CD14-positive monocyte (primary cell): ENCODE data around the gene NKAIN2. TPM values are rescaled to one million over a fixed set of nuclear protein-coding genes. Genes with fewer than 3 reads are reported as not detected.

Experiments used
- DNase-seq, 3 donors: peaks; one replicate each; pipeline ENCODE4 v3.0.0-alpha.2; 2011 to 2022
- H2AFZ ChIP-seq: 2 replicates; pipeline ENCODE4 v1.6.0; 2012; ENCODE audit warnings: mild to moderate bottlenecking, low read depth, low read length, inconsistent platforms; ENCODE audit not compliant: insufficient read depth, poor library complexity, severe bottlenecking
- H3K27ac ChIP-seq, 2 donors: 1 replicate in 1 of 2; 2 replicates in 1 of 2; pipeline ENCODE4 v1.5.1; 2012 to 2013; ENCODE audit warnings: low read length in 2 of 2, control low read depth in 1 of 2, inconsistent platforms in 1 of 2, low read depth in 1 of 2, mild to moderate bottlenecking in 1 of 2
- H3K27me3 ChIP-seq, 2 donors: one replicate each; pipeline versions ENCODE4 v1.6.0 to v1.6.1; 2011 to 2013; ENCODE audit warnings: low read length in 2 of 2; ENCODE audit not compliant: control insufficient read depth in 2 of 2, insufficient read depth in 2 of 2
- H3K36me3 ChIP-seq, 2 donors: replicated peaks in 1 of 2; 1 replicate in 1 of 2; 2 replicates in 1 of 2; pipeline versions ENCODE4 v1.5.1 to v1.6.1; 2012 to 2013; ENCODE audit warnings: low read length in 2 of 2, control low read depth in 1 of 2, inconsistent platforms in 1 of 2, mild to moderate bottlenecking in 1 of 2; ENCODE audit not compliant: insufficient read depth in 2 of 2, control insufficient read depth in 1 of 2
- H3K4me1 ChIP-seq, 2 donors: 1 replicate in 1 of 2; 2 replicates in 1 of 2; pipeline versions ENCODE4 v1.5.1 to v1.6.1; 2012 to 2013; ENCODE audit warnings: low read length in 2 of 2, control low read depth in 1 of 2, inconsistent platforms in 1 of 2, mild to moderate bottlenecking in 1 of 2, moderate library complexity in 1 of 2; ENCODE audit not compliant: insufficient read depth in 2 of 2, control insufficient read depth in 1 of 2
- H3K4me2 ChIP-seq: replicated peaks from 2 replicates; pipeline ENCODE3; 2012; ENCODE audit warnings: low read length, moderate library complexity, mild to moderate bottlenecking; ENCODE audit not compliant: poor library complexity, severe bottlenecking; ENCODE audit errors: extremely low read depth
- H3K4me3 ChIP-seq, 3 experiments: fragments of 200-600 bp in 1 of 3; sonication (generic) in 1 of 3; replicated peaks in 1 of 3; 1 replicate in 2 of 3; 2 replicates in 1 of 3; pipeline ENCODE4 v1.5.1; 2011 to 2013; ENCODE audit warnings: low read length in 3 of 3, mild to moderate bottlenecking in 3 of 3, control low read depth in 2 of 3, low read depth in 2 of 3, inconsistent platforms in 1 of 3, moderate library complexity in 1 of 3
- H3K79me2 ChIP-seq: 2 replicates; pipeline ENCODE4 v1.6.0; 2012; ENCODE audit warnings: mild to moderate bottlenecking, control low read depth, inconsistent platforms, low read length, moderate library complexity; ENCODE audit not compliant: insufficient read depth
- H3K9ac ChIP-seq: 2 replicates; pipeline ENCODE4 v1.6.0; 2017; ENCODE audit warnings: low read length, mild to moderate bottlenecking; ENCODE audit not compliant: insufficient read depth, poor library complexity, severe bottlenecking
- H3K9me3 ChIP-seq, 2 donors: replicated peaks in 1 of 2; 1 replicate in 1 of 2; 2 replicates in 1 of 2; pipeline versions ENCODE4 v1.5.1 to v1.6.1; 2012 to 2013; ENCODE audit warnings: low read length in 2 of 2, control low read depth in 1 of 2; ENCODE audit not compliant: control insufficient read depth in 1 of 2, insufficient read depth in 1 of 2
- H4K20me1 ChIP-seq: 2 replicates; pipeline ENCODE4 v1.6.0; 2012; ENCODE audit warnings: mild to moderate bottlenecking, low read length, control low read depth, moderate library complexity; ENCODE audit not compliant: insufficient read depth
- H3K27ac Mint-ChIP-seq, 7 donors: one replicate each; pipeline ENCODE4 v1.8.0; 2020; ENCODE audit warnings: mild to moderate bottlenecking in 7 of 7, mixed read lengths in 7 of 7, moderate library complexity in 6 of 7, inconsistent platforms in 2 of 7
- H3K27me3 Mint-ChIP-seq, 3 donors: one replicate each; pipeline ENCODE4 v1.8.0; 2021 to 2022; ENCODE audit warnings: low read depth in 3 of 3, mild to moderate bottlenecking in 3 of 3, mixed read lengths in 3 of 3, moderate library complexity in 3 of 3, inconsistent platforms in 1 of 3
- H3K36me3 Mint-ChIP-seq, 2 donors: one replicate each; pipeline ENCODE4 v1.8.0; 2020; ENCODE audit warnings: mixed read lengths in 2 of 2, inconsistent platforms in 1 of 2, mild to moderate bottlenecking in 1 of 2
- H3K4me1 Mint-ChIP-seq: one replicate; pipeline ENCODE4 v1.8.0; 2020; ENCODE audit warnings: mild to moderate bottlenecking, mixed read lengths
- H3K4me3 Mint-ChIP-seq, 2 donors: one replicate each; pipeline ENCODE4 v1.8.0; 2020; ENCODE audit warnings: mild to moderate bottlenecking in 2 of 2, mixed read lengths in 2 of 2, moderate library complexity in 1 of 2
- H3K9me3 Mint-ChIP-seq, 7 donors: one replicate each; pipeline ENCODE4 v1.8.0; 2020 to 2022; ENCODE audit warnings: mixed read lengths in 7 of 7, mild to moderate bottlenecking in 6 of 7, moderate library complexity in 6 of 7, inconsistent platforms in 2 of 7
- CTCF ChIP-seq: fragments of 200-600 bp; IDR thresholded peaks from one replicate; pipeline ENCODE4 v1.8.0; 2022; ENCODE audit warnings: antibody characterized with exemption, mild to moderate bottlenecking
- WGBS: methylation state at CpG from one replicate; pipeline ENCODE4 v1.1.5; 2013; ENCODE audit warnings: missing lambda C conversion rate; ENCODE audit not compliant: insufficient coverage; 5-methylcytosine and 5-hydroxymethylcytosine counted together
- intact Hi-C, 2 donors: fragments of 100-400 bp; cut with micrococcal nuclease; formaldehyde crosslinking; loops; one replicate each; pipeline versions ENCODE4 v1.15.0 to v1.15.1; 2023
- polyA plus RNA-seq, 3 donors: library from polyadenylated mRNA; depleted of rRNA in 1 of 3; unstranded in 2 of 3; stranded (reverse) in 1 of 3; fragments of 300-500 nt in 2 of 3; fragments of >200 nt in 1 of 3; fragmentation: Illumina TruSeq in 2 of 3; gene quantifications; 1 replicate in 2 of 3; 2 replicates in 1 of 3; pipeline ENCODE4 v1.2.3, GENCODE V29; 2012 to 2021

Gene NKAIN2
- polyA plus RNA-seq, 3 donors, result not detected

DNA sequence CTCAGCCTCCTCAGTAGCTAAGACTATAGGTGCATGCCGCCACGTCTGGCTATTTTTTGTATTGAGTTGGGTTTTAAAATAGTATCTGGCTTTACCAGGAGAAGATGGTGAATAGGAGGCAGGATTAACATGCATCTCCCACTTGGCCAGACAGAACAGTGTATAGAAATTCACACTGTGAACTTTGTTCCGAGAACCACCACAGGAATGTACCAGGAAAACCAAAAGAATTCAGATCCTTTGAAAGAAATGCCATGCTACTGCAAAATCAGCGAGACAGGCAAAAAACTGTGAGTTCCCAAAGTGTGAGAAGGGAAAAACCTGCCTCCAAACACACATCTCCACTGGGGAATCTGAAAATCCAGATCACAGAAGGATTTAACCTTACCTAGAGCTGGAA, 327.6 kb downstream of the NKAIN2 start:
- Histone ChIP-seq H3K9ac (no peak overlapping the region), H3K27ac (no peak overlapping the region), H3K4me3 (no peak overlapping the region), H3K36me3 (no peaks in the 10 kb centered on the region), H4K20me1 (no peaks in the 10 kb centered on the region), H2AFZ (no peak overlapping the region), H3K9me3 (peaks cover 0 to 18% of the 10 kb centered on the region in 2 donors), H3K4me1 (no peaks in the 10 kb centered on the region), H3K4me2 (no peak overlapping the region), H3K27me3 (no peaks in the 10 kb centered on the region), H3K79me2 (no peaks in the 10 kb centered on the region)
- TF ChIP-seq CTCF, result no peak
- H3K4me1 Mint-ChIP-seq, result no peaks in the 10 kb centered on the region
- H3K27ac Mint-ChIP-seq, result no peak overlapping the region
- intact Hi-C loops, result no loop called here
- H3K4me3 Mint-ChIP-seq, result no peak overlapping the region
- peaks cover 4 to 18% (median 9%) of the 10 kb centered on the region in 7 donors for H3K9me3 Mint-ChIP-seq
- peaks cover 0 to 2% (median 0%) of the 10 kb centered on the region in 3 donors for H3K27me3 Mint-ChIP-seq
- DNase-seq, result no peak
- 86% methylated on average over 1 of the region's 4 CpGs for WGBS
- no peaks in the 10 kb centered on the region for H3K36me3 Mint-ChIP-seq

DNA sequence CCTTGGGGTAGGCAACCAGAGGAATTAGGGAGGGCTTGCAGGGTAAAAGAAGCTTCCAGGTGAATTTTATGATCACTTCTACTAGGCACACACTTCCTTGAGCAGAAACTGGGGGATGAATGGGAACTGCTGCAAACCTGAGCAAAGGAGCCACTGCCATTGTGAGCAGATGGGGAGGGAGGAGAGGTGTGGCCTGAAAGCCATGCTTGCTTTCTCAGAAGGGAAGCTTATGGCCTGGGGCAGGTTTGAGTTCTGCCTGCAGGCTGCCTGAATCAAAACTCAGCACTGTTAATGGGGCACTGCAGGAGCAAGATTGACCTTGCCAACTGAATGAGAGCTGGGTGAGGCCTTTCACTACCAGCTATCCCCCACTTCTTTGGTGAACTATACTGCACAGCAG, 328.1 kb downstream of the NKAIN2 start:
- Histone ChIP-seq H3K4me2 (no peak overlapping the region), H3K79me2 (no peaks in the 10 kb centered on the region), H3K36me3 (no peaks in the 10 kb centered on the region), H4K20me1 (no peaks in the 10 kb centered on the region), H3K4me1 (no peaks in the 10 kb centered on the region), H3K9me3 (peaks cover 0 to 18% of the 10 kb centered on the region in 2 donors), H3K27ac (no peak overlapping the region), H2AFZ (no peak overlapping the region), H3K27me3 (no peaks in the 10 kb centered on the region), H3K4me3 (no peak overlapping the region), H3K9ac (no peak overlapping the region)
- Mint-ChIP-seq H3K4me1 (no peaks in the 10 kb centered on the region), H3K27ac (no peak overlapping the region), H3K4me3 (no peak overlapping the region), H3K27me3 (peaks cover 0 to 2% (median 0%) of the 10 kb centered on the region in 3 donors), H3K36me3 (no peaks in the 10 kb centered on the region), H3K9me3 (peaks cover 4 to 18% (median 9%) of the 10 kb centered on the region in 7 donors)
- intact Hi-C loops, result no loop called here
- TF ChIP-seq CTCF, result no peak
- no peak for DNase-seq
